GM12878 (cell line): ENCODE data around the gene LAD1. TPM values are rescaled to one million over a fixed set of nuclear protein-coding genes. Genes with fewer than 3 reads are reported as not detected.

ENCODE experiments used
- BHLHE40 ChIP-seq, 2 experiments: fragments of 450-650 bp in 1 of 2; IDR thresholded peaks; 2 replicates each; pipeline ENCODE4 v1.6.1; 2011 to 2017; ENCODE audit warnings: low read depth in 2 of 2, borderline replicate concordance in 1 of 2, improper control_type of control experiment in 1 of 2, low read length in 1 of 2, mild to moderate bottlenecking in 1 of 2
- GATAD2B ChIP-seq: fragments of 450-650 bp; conservative IDR thresholded peaks from 2 replicates; pipeline ENCODE4 v1.6.1; 2017; ENCODE audit warnings: low read depth, mild to moderate bottlenecking, moderate library complexity
- HDAC2 ChIP-seq: fragments of 200-600 bp; sonication (generic); IDR thresholded peaks from 2 replicates; pipeline ENCODE4 v1.6.1; 2017
- IKZF1 ChIP-seq: fragments of 450-650 bp; conservative IDR thresholded peaks from 2 replicates; pipeline ENCODE4 v1.6.1; 2017; ENCODE audit warnings: antibody characterized with exemption, mild to moderate bottlenecking
- JUNB ChIP-seq: IDR thresholded peaks from 2 replicates; pipeline ENCODE4 v1.6.1; 2016; ENCODE audit warnings: antibody characterized with exemption, mild to moderate bottlenecking
- LARP7 ChIP-seq: fragments of 450-650 bp; IDR thresholded peaks from 2 replicates; pipeline ENCODE4 v1.6.1; 2017; ENCODE audit warnings: mild to moderate bottlenecking
- ZNF217 ChIP-seq: fragments of 450-650 bp; IDR thresholded peaks from 2 replicates; pipeline ENCODE4 v1.6.1; 2017; ENCODE audit warnings: antibody characterized with exemption, mild to moderate bottlenecking
- polyA plus RNA-seq, 11 experiments: library from polyadenylated mRNA; depleted of rRNA in 4 of 11; unstranded in 6 of 11; stranded (reverse) in 5 of 11; fragments of >200 nt; fragmentation: Nextera tagmentation in 4 of 11; fragmentation: Illumina TruSeq in 1 of 11; extraction: Ambion mirVana in 4 of 11; extraction: Trizol in 1 of 11; gene quantifications; 1 replicate in 1 of 11; 2 replicates in 10 of 11; pipeline versions ENCODE4 v1.2.1 to v1.2.3, GENCODE V29; 2011 to 2016; ENCODE audit warnings: inconsistent platforms in 2 of 11, missing spikeins in 2 of 11, low read depth in 1 of 11
- total RNA-seq, 4 experiments: library from RNA; depleted of rRNA in 3 of 4; stranded (reverse); fragments of >200 nt in 3 of 4; fragmentation: Illumina TruSeq in 1 of 4; extraction: Trizol in 1 of 4; gene quantifications; 2 replicates each; pipeline versions ENCODE4 v1.2.1 to v1.2.3, GENCODE V29; 2013 to 2021
- TF ChIP-seq, protein P1 (sequence below), 3 experiments: IDR thresholded peaks in 2 of 3; conservative IDR thresholded peaks in 1 of 3; 2 replicates each; pipeline ENCODE4 v1.5.1; 2011; ENCODE audit warnings: low read depth in 3 of 3, low read length in 3 of 3, mild to moderate bottlenecking in 3 of 3, control low read depth in 2 of 3, moderate library complexity in 2 of 3, inconsistent platforms in 1 of 3, mixed read lengths in 1 of 3; ENCODE audit not compliant: control insufficient read depth in 2 of 3, insufficient read depth in 1 of 3; ENCODE audit errors: extremely low read depth in 1 of 3
- TF ChIP-seq, protein P2 (sequence below): fragments of 450-650 bp; IDR thresholded peaks from 2 replicates; pipeline ENCODE4 v1.6.1; 2016; ENCODE audit warnings: mild to moderate bottlenecking, moderate library complexity, borderline replicate concordance
- TF ChIP-seq, protein P3 (sequence below): IDR thresholded peaks from 2 replicates; pipeline ENCODE4 v1.6.1; 2012; ENCODE audit warnings: low read depth, low read length, improper control_type of control experiment

Gene LAD1
- total and polyA plus RNA-seq, 10 of the 15 experiments (the other 5 are each of a cell fraction or from before 2014, with no cell fraction given), result 0.05 to 0.48 (median 0.32) TPM; not detected in 3

DNA sequence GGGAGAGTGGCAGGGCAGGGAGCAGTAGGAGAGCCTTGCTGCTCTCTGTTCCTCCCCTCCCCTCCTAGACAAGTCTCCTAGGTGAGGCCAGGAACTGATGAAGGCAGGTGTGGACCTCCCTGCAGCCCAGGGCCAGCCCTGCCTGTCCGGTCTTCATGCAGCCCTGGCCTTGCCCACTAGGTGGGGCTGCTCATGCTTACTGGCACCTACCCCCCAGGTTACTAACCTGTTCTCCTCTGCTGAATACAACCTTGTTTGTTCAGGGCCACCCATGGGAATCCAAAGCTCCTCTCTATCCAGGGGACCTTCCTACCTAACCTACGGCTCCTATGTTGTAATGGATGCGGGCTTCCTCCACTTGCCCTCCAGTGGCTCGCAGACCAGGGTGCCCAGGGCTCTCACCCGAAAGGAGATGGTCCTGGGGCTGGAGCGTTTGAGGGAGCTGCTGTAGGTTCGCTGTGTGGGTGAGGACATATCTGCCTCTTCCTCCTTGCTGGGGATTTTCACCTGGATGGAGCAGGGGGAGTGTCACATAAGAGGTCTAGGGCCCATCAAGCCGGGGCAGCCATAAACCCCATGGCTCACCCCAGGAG lies 13.7 kb downstream of the LAD1 start (continued):
- TF ChIP-seq, protein P1, sequence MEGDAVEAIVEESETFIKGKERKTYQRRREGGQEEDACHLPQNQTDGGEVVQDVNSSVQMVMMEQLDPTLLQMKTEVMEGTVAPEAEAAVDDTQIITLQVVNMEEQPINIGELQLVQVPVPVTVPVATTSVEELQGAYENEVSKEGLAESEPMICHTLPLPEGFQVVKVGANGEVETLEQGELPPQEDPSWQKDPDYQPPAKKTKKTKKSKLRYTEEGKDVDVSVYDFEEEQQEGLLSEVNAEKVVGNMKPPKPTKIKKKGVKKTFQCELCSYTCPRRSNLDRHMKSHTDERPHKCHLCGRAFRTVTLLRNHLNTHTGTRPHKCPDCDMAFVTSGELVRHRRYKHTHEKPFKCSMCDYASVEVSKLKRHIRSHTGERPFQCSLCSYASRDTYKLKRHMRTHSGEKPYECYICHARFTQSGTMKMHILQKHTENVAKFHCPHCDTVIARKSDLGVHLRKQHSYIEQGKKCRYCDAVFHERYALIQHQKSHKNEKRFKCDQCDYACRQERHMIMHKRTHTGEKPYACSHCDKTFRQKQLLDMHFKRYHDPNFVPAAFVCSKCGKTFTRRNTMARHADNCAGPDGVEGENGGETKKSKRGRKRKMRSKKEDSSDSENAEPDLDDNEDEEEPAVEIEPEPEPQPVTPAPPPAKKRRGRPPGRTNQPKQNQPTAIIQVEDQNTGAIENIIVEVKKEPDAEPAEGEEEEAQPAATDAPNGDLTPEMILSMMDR (IDR thresholded peaks at IDR 0.05 in 2 of 3, conservative IDR thresholded peaks at IDR 0.05 in 1 of 3; ENCODE audit: control insufficient read depth in 2 of 3, extremely low read depth in 1 of 3, insufficient read depth in 1 of 3, low read depth in 3 of 3, low read length in 3 of 3), result peak; percentile 93 to 97 (median 96); a peak in 5 of 6 replicates
- TF ChIP-seq LARP7, result peak; percentile 51; the same call in 1 of the 2 replicates
- TF ChIP-seq JUNB, result no peak
- no peak for TF ChIP-seq ZNF217
- 0 out of 4 replicates have a peak, but pooled peaks of 1 of the 2 experiments have one; percentile 39 for TF ChIP-seq BHLHE40 (IDR thresholded peaks at IDR 0.05; ENCODE audit: borderline replicate concordance in 1 of 2, low read depth in 2 of 2, low read length in 1 of 2)
- TF ChIP-seq IKZF1, result 0 out of 2 replicates have a peak, but pooled peaks have one; percentile 37
- no peak for TF ChIP-seq HDAC2
- TF ChIP-seq, protein P2, sequence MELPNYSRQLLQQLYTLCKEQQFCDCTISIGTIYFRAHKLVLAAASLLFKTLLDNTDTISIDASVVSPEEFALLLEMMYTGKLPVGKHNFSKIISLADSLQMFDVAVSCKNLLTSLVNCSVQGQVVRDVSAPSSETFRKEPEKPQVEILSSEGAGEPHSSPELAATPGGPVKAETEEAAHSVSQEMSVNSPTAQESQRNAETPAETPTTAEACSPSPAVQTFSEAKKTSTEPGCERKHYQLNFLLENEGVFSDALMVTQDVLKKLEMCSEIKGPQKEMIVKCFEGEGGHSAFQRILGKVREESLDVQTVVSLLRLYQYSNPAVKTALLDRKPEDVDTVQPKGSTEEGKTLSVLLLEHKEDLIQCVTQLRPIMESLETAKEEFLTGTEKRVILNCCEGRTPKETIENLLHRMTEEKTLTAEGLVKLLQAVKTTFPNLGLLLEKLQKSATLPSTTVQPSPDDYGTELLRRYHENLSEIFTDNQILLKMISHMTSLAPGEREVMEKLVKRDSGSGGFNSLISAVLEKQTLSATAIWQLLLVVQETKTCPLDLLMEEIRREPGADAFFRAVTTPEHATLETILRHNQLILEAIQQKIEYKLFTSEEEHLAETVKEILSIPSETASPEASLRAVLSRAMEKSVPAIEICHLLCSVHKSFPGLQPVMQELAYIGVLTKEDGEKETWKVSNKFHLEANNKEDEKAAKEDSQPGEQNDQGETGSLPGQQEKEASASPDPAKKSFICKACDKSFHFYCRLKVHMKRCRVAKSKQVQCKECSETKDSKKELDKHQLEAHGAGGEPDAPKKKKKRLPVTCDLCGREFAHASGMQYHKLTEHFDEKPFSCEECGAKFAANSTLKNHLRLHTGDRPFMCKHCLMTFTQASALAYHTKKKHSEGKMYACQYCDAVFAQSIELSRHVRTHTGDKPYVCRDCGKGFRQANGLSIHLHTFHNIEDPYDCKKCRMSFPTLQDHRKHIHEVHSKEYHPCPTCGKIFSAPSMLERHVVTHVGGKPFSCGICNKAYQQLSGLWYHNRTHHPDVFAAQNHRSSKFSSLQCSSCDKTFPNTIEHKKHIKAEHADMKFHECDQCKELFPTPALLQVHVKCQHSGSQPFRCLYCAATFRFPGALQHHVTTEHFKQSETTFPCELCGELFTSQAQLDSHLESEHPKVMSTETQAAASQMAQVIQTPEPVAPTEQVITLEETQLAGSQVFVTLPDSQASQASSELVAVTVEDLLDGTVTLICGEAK, result no peak
- TF ChIP-seq, protein P3, sequence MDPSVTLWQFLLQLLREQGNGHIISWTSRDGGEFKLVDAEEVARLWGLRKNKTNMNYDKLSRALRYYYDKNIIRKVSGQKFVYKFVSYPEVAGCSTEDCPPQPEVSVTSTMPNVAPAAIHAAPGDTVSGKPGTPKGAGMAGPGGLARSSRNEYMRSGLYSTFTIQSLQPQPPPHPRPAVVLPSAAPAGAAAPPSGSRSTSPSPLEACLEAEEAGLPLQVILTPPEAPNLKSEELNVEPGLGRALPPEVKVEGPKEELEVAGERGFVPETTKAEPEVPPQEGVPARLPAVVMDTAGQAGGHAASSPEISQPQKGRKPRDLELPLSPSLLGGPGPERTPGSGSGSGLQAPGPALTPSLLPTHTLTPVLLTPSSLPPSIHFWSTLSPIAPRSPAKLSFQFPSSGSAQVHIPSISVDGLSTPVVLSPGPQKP, result no peak
- TF ChIP-seq GATAD2B, result 0 out of 2 replicates have a peak, but pooled peaks have one; percentile 42
